Loucy (cell line): Measurements from ENCODE around the gene ARID1B.

ENCODE experiments used
- H2AFZ ChIP-seq: fragments of 200-600 bp; sonication (generic); 2 replicates; pipeline ENCODE4 v1.6.0; 2016; ENCODE audit warnings: antibody characterized with exemption, mild to moderate bottlenecking, low read length, moderate library complexity
- H3F3A ChIP-seq: fragments of 200-600 bp; 2 replicates; pipeline ENCODE4 v1.6.0; 2016; ENCODE audit warnings: antibody characterized with exemption, low read depth, mild to moderate bottlenecking
- H3K27me3 ChIP-seq: fragments of 200-600 bp; sonication (generic); 2 replicates; pipeline ENCODE4 v1.6.1; 2014; ENCODE audit warnings: low read length, mild to moderate bottlenecking; ENCODE audit not compliant: insufficient read depth, poor library complexity, severe bottlenecking
- H3K36me3 ChIP-seq: fragments of 200-600 bp; sonication (generic); 2 replicates; pipeline ENCODE4 v1.6.1; 2016; ENCODE audit warnings: low read length; ENCODE audit not compliant: insufficient read depth
- H3K4me1 ChIP-seq: fragments of 200-600 bp; sonication (generic); 2 replicates; pipeline ENCODE4 v1.5.1; 2014; ENCODE audit warnings: low read length, mild to moderate bottlenecking; ENCODE audit not compliant: insufficient read depth, poor library complexity, severe bottlenecking
- H3K4me2 ChIP-seq: fragments of 200-600 bp; sonication (generic); 2 replicates; pipeline ENCODE4 v1.6.0; 2014; ENCODE audit warnings: antibody characterized with exemption, low read length, low read depth, mild to moderate bottlenecking; ENCODE audit not compliant: poor library complexity, severe bottlenecking
- H3K4me3 ChIP-seq: fragments of 200-600 bp; sonication (generic); 2 replicates; pipeline ENCODE4 v1.5.1; 2014; ENCODE audit warnings: low read length, mild to moderate bottlenecking, mixed read lengths; ENCODE audit not compliant: poor library complexity, severe bottlenecking
- H3K79me2 ChIP-seq: fragments of 200-600 bp; sonication (generic); 2 replicates; pipeline ENCODE4 v1.6.1; 2014; ENCODE audit warnings: low read length; ENCODE audit not compliant: insufficient read depth
- H3K9ac ChIP-seq: fragments of 200-600 bp; sonication (generic); 2 replicates; pipeline ENCODE4 v1.6.0; 2014; ENCODE audit warnings: mild to moderate bottlenecking, low read depth, low read length, moderate library complexity; ENCODE audit not compliant: poor library complexity, severe bottlenecking
- H3K9me2 ChIP-seq: fragments of 200-600 bp; sonication (generic); replicated peaks from 2 replicates; pipeline ENCODE4 v1.6.1; 2016; ENCODE audit warnings: low read depth, low read length, mixed read lengths
- H3K9me3 ChIP-seq: fragments of 200-600 bp; sonication (generic); 2 replicates; pipeline ENCODE4 v1.6.1; 2014; ENCODE audit warnings: mild to moderate bottlenecking, antibody characterized with exemption, low read length, low read depth; ENCODE audit not compliant: insufficient read depth
- H4K20me1 ChIP-seq: fragments of 200-600 bp; sonication (generic); 2 replicates; pipeline ENCODE4 v1.6.0; 2014; ENCODE audit warnings: antibody characterized with exemption, low read length, mild to moderate bottlenecking; ENCODE audit not compliant: insufficient read depth, poor library complexity, severe bottlenecking
- EZH2phosphoT487 ChIP-seq: fragments of 200-600 bp; IDR thresholded peaks from 2 replicates; pipeline ENCODE4 v1.6.1; 2018; ENCODE audit warnings: antibody characterized with exemption, mild to moderate bottlenecking, moderate library complexity, borderline replicate concordance
- TF ChIP-seq, protein P1 (sequence below): fragments of 200-600 bp; sonication (generic); conservative IDR thresholded peaks from 2 replicates; pipeline ENCODE4 v1.5.1; 2014; ENCODE audit warnings: mild to moderate bottlenecking, antibody characterized with exemption, low read length

ARID1B gene

DNA sequence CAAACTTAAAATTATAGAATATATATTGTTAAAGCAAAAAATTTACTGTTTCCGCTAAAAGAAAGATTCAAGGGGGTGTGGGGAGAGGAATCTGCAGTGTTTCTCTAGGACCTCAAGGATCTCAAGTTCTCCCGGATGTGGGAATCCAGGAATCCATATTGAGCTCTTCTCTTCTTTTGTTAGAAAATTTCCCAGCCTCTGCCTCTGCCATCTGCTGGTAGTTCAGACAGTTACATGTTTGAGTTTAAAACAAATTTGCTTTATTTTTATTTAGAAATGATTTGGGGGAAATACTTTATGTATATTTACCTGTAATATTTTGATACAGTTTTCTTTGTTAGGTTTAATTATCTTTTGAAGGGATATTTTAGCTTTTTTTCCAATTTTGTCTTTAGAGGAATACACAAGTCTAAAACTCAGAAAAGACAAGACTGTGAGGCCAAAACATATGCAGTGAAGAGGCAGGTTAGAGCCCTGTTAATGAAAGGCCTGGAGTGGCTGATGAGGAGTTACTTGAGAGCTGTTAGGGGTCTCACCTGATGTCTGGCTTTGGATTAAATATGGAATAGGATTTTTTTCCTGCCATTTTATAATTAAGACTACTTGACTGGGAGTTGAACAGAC lies 268.8 kb downstream of the ARID1B start:
- H3K27me3 ChIP-seq, result no peaks in the 10 kb centered on the region
- no peak overlapping the region for H3K9ac ChIP-seq
- no peaks in the 10 kb centered on the region for H3K9me3 ChIP-seq
- no peak overlapping the region for H2AFZ ChIP-seq
- H3K4me3 ChIP-seq, result no peak overlapping the region
- peaks cover 13% of the 10 kb centered on the region for H4K20me1 ChIP-seq
- H3F3A ChIP-seq, result no peaks in the 10 kb centered on the region
- H3K4me2 ChIP-seq, result no peak overlapping the region
- H3K79me2 ChIP-seq, result peaks cover 68% of the 10 kb centered on the region
- no peaks in the 10 kb centered on the region for H3K9me2 ChIP-seq
- peaks cover 3% of the 10 kb centered on the region; the same call in 1 of the 2 replicates for H3K36me3 ChIP-seq
- no peaks in the 10 kb centered on the region for H3K4me1 ChIP-seq
- TF ChIP-seq, protein P1, sequence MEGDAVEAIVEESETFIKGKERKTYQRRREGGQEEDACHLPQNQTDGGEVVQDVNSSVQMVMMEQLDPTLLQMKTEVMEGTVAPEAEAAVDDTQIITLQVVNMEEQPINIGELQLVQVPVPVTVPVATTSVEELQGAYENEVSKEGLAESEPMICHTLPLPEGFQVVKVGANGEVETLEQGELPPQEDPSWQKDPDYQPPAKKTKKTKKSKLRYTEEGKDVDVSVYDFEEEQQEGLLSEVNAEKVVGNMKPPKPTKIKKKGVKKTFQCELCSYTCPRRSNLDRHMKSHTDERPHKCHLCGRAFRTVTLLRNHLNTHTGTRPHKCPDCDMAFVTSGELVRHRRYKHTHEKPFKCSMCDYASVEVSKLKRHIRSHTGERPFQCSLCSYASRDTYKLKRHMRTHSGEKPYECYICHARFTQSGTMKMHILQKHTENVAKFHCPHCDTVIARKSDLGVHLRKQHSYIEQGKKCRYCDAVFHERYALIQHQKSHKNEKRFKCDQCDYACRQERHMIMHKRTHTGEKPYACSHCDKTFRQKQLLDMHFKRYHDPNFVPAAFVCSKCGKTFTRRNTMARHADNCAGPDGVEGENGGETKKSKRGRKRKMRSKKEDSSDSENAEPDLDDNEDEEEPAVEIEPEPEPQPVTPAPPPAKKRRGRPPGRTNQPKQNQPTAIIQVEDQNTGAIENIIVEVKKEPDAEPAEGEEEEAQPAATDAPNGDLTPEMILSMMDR, result peak; percentile 66
- no peak for TF ChIP-seq EZH2phosphoT487

DNA sequence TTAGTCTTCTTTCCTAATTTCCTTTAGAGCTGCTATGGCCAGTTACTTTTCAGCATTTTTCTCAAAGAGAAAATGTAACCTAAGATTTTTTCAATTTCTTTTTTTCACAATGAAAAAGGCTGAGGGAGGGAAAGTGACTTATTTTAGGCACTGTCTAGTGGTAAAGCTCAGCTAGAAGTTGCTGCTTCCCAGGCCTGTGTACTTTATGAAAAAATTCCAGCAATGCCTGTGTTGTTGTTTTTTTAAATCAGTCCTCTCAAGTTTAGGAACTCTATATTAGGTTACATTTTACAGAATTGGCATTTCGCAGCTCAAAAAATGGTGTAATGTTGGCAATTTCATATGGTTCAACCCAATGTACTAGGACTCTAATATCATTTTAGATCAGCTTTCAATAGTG lies 269.6 kb downstream of the ARID1B start:
- Histone ChIP-seq H3K9me3 (no peaks in the 10 kb centered on the region), H3K4me2 (no peak overlapping the region), H4K20me1 (peaks cover 13% of the 10 kb centered on the region), H3K9me2 (no peaks in the 10 kb centered on the region), H3F3A (no peaks in the 10 kb centered on the region), H3K27me3 (no peaks in the 10 kb centered on the region), H2AFZ (no peak overlapping the region), H3K4me1 (no peaks in the 10 kb centered on the region), H3K79me2 (peaks cover 66% of the 10 kb centered on the region), H3K9ac (no peak overlapping the region), H3K36me3 (peaks cover 3% of the 10 kb centered on the region; the same call in 1 of the 2 replicates), H3K4me3 (no peak overlapping the region)
- TF ChIP-seq, protein P1, result no peak
- no peak for TF ChIP-seq EZH2phosphoT487

DNA sequence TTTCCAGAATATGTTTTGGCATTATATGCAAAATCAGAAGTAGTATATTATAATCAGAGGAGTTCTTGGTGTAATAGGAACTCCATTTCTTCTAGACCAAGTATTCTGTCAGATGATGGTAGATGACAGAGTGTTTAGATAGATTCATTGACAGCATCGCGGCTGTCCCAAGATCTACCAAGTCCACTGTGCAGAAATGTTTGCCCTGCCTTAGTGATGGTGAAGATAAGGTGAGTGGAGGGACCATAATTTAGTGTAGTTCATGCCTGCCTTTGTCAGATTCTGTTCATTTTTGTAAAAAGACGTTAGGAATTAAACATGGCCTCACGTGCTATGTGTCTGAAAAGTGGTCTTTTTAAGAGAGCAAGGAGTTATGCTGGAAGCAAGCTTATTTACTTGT lies 270.1 kb downstream of the ARID1B start:
- Histone ChIP-seq H3K79me2 (peaks cover 69% of the 10 kb centered on the region), H2AFZ (no peak overlapping the region)

More for the DNA sequence above, 270.1 kb downstream of the ARID1B start:
- TF ChIP-seq, protein P1, result no peak
- TF ChIP-seq EZH2phosphoT487, result no peak
- peaks cover 13% of the 10 kb centered on the region for H4K20me1 ChIP-seq
- 0 out of 2 replicates have a peak, but pooled peaks cover 3% of the 10 kb centered on the region for H3K36me3 ChIP-seq
- H3K27me3 ChIP-seq, result no peaks in the 10 kb centered on the region
- no peaks in the 10 kb centered on the region for H3K9me3 ChIP-seq
- no peaks in the 10 kb centered on the region for H3F3A ChIP-seq
- H3K4me2 ChIP-seq, result no peak overlapping the region
- H3K9me2 ChIP-seq, result no peaks in the 10 kb centered on the region
- no peak overlapping the region for H3K4me3 ChIP-seq
- no peaks in the 10 kb centered on the region for H3K4me1 ChIP-seq
- no peak overlapping the region for H3K9ac ChIP-seq
